Measurements from ENCODE around the gene HOXA7.

HOXA7 gene

DNA sequence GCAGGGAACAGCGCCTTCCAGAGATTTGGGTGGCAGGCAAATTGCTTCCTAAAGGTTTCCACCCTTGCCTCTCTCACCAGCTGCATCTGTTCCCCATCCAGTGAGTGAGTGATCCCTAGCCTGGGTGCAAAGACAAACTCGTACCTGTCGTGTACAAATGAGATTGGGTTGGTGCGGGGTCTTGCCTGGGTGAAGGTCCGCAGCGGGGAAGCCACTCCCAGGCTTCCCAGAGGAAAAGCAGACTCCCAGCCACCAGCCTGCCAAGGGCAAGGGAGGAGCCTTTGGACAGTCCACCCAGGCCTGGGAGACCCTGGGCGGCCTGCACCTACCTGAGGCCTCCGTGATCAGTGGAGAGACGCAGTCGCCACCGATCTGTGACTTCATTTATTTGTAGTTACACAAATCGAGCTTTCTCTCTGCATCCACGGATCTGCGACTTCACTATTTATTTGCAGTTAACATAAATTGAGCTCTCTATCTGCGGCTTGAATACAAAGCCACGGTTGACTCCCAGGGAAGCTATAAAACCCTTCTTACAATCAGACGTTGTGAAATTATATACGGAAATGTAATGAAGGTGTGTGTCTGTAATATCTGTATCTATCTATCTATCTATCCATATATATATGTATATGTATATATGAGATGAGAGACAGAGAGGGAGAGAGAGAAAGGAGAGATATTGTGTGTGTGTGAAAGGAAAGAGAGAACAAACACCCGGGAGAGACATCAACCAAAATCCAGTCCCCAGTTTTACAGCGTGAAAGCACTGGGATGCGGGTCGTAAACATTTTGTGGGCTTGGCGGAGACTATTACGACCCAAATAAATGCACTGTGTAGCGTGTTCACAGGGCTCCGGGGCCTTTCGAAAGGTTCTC is 3.0 kb upstream of the HOXA7 start:
- no peak for DNase-seq (ENCODE audit: low read depth)

- no peak for DNase-seq (ENCODE audit: low read depth)
These were observed 2.2 kb upstream of the HOXA7 start for GRCh38 chr7:27158436-27159265.

DNA sequence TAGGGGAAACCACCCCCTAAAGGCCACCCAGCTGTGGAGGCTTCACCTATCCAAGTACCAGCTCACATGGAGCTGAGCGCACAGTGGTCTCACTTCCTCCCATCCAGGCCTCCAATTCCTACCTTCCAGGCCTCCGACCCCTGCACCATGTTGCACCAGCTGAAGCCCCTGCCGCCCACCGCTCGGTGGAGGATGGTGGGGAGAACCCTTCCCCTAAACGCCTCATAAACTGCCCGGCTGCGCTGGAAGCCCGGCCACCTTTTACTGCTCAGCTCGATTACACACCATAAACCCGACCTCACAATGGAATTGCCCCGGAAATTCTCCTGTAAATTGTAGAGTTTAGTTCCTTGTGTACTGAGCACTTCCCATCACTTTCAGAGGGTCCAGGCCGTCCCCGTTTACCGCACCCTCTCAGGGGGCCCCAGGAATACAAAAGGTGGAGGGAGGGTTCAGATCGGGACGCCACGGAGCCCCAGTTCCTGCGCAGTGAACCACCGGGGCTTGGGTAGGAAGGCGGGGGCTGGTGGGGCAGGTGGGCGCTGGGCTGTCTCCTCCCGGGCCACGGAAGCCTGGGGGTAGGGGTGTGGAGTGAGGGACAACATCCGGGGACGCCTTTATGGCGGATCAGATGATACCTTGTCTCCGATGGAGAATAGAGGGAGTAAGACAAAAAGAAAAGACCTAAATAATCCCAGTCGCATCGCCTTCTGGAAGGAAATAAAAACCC is 1.4 kb upstream of the HOXA7 start:
- no peak for DNase-seq (ENCODE audit: low read depth)

DNA sequence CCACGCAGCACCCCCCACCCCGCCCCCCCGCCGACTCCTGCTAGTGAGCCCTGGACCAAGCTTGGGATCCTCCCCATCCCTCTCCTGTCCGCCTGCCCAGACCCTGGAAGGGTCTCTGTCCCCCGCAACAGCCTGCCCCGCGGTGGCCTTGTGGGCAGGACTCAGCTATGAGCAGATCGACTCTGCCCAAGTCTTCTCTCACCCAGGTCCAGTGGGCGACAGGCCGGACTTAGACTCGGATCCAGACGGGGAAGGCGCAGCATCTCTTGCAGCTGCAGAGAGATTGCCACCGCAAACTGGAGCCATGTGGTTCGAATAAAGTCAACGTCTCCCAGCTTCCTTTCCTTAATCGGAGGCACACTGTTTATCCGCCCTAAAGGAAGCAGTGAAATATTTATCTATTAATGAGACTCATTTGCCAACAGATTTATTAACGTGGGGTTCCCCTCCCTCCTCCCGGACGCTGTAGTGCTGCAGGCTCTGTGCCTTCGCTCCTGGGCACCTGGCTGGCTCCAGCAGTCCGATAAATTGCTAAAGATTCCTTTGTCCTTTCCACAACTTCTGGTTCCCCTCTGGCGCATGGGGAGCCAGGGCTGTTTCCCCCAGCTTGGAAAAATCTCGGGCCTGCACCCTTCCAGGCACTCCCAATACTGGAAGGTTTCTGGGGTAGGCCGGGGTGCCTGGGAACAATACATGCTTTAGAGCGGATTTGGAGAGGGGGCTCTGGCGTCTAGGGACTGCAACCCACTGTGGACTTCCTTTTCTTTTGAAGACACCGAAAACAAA is 634 bp upstream of the HOXA7 start:
- no peak for DNase-seq (ENCODE audit: low read depth)

DNA sequence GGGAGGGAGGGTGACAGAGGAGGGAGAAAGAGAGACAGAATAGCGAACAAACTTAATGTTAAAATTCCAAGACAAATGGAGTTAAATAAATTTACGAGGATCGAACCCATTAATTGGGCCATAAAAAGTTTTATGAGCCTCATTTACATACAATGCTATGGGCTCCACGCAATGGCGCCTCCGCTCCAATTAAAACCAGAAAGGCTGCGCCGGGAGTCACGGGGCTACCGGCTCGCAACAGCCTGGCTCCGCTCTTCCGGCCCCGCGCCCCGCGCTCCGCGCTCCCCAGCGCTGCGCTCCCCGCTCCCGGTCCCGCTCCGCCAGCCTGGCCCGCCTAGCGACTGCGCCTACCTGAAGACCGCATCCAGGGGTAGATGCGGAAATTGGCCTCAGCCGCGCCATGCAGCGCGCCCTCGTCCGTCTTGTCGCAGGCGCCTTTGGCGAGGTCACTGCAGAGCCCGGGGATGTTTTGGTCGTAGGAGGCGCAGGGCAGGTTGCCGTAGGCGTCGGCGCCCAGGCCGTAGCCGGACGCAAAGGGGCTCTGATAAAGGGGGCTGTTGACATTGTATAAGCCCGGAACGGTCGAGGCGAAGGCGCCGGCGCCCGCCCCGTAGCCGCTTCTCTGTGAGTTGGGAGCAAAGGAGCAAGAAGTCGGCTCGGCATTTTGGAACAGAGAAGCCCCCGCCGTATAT is 513 bp downstream of the HOXA7 start:
- DNase-seq (ENCODE audit: low read depth) = no peak

DNA sequence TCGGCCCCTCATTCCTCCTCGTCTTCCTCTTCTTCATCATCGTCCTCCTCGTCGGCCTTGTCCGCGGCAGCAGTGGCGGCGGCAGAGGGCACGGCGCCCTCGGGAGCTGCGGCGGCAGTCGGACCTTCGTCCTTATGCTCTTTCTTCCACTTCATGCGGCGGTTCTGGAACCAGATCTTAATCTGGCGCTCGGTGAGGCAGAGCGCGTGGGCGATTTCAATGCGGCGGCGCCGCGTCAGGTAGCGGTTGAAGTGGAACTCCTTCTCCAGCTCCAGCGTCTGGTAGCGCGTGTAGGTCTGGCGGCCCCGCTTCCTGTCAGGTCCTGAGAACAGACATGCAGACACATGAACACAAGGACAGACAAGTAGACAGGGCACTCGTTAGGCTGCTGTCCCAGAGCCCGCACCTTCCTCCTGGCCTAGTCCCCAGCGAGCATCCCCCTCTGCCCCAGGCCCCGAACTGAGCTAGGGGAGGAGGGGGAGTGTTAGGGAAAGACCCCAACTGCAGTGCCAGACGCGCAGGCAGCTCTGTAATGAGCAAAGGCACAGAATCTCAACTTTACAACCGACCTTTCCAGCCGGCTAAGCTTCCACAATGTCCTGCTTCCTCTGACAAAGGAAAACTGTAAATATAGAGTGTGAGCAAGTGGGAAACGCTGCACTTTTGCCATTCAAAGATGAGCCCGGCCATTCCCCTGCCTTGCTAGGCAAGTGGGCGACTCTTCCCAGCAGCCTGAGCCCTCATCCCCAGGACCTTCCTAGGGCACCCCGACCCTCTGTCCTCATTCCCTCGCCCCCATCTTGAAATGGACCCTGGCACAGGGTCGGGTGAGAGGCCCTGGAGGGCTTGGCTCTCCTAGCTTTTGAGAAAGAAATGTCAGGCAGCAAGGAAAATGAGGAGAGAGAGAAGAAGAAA is 1.3 kb downstream of the HOXA7 start:
- no peak for DNase-seq (ENCODE audit: low read depth)

GRCh38 chr7:27154369-27154768 is 2.1 kb downstream of the HOXA7 start:
- DNase-seq (ENCODE audit: low read depth) = no peak

DNA sequence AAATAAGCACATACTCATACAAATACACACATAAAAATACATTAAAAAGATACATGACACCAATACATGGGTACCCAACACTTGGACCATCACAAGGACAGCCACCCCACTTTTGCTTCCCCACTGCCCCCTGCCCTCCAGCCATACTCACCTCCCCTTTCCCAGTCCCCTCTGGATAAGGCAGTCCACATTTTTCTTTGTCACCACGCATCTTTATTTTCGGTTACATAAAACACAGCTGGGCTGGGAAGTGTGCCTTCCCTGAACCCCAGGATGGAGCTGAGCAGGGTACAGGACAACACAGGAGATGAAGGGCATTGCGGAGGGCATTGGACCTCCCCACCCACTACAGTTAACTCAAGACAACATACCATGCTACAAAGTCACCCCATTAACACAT is 2.9 kb downstream of the HOXA7 start:
- DNase-seq (ENCODE audit: low read depth) = no peak

DNA sequence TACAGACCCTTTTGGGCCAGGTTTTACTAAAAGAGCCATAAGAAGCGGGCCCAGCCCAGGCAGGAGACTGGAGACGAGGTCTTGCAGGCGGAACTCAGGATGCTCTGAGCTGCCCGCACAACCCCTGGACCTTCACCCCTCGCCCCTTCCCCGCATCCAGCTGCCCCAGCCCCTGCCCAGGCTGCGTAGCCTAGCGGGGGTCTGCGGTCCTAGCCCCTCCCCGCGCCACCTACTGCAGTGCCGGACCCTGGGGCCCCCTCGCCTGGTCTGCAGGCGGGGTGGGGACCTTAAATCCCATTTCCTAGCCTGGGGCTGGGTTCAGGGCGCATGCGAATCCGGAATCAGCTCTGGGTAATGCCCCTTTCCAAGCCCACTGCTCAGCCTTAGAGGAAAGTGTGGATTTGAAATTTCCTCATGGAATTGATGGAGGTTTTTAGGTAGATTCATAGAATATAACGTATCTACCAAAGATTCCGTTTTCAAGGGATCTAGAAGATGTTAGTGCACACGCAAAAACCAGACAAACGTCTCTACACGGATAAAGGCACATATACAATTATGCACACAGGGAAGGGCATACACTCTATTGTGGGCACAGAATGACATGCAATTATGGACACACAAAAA is 3.5 kb downstream of the HOXA7 start:
- DNase-seq (ENCODE audit: low read depth) = no peak

DNA sequence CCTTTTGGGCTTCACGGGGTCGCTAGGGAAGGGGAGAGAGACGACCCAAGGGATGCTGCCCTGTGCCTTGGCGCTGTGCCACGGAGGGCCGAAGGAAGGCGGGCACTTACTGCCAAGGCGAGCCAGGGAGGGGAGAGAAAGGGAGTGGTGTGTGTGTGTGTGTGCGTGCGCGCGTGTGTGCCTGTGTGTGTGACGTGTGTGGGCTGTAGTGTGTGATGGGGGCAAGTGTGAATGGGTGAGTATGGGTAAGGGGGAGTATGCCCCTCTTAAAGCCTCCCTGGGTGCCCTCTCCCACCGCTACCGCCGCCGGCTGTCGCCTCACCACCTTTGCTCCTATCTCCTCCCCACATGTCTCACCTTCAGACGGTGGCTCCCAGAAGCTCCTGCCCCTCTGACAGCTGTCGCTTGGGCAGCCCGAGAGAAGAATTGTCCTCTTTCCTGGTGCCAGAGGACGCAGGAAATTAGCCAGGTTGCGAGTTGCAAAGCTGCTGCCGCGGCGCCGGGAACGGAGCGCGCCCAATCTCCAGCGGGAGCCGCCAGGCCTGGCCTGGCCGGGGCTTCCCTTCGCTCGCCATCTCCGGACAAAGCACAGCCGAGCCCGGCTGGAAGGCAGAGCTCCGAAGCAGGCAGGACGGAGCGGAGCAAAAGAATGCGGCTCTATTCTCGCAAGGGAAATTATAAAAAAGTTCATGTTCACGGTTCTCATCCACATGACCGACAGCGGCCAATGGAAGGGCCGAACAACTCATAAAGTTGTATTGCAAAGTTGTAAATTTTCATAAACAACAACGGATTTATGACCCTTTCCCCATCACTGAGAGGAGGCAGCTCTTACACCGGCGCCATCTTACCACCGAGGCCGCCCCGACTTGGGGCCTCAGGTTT is 4.3 kb downstream of the HOXA7 start, which contains the start of gene HOXA3:
Gene HOXA3 (minus strand): TSS at position 653 of the 885 bp plus-strand sequence. CDS start 41,943 bp downstream, outside the sequence.
- DNase-seq (ENCODE audit: low read depth) = no peak

DNA sequence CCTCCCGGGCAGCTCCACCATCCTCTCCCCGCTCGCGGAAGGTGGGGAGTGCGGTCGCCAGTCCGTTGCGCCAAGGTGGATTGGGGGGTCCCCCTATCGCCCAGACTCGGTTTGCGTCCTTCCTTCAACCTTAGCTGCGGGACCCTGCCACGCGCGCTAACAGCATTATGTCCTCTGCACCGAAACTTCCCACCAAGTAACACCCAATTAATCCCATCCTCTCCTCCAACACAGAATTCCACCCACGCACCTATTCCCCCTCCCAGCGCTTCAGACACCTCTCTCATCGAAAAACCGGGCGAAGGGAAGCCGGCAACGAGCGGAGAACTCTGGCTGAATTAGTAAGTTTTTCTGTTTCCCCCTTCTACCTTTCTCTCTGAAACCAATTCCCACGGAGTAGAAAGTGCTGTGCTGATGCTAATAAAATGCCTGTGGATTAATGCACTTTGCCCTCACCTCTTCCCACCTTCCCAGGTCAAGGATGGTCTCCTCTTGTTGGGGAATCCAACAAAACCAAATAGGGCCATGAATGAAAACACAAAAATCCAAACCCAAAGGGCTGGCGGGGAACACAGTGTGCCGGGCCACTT is 5.0 kb downstream of the HOXA7 start:
- no peak for DNase-seq (ENCODE audit: low read depth)

DNA sequence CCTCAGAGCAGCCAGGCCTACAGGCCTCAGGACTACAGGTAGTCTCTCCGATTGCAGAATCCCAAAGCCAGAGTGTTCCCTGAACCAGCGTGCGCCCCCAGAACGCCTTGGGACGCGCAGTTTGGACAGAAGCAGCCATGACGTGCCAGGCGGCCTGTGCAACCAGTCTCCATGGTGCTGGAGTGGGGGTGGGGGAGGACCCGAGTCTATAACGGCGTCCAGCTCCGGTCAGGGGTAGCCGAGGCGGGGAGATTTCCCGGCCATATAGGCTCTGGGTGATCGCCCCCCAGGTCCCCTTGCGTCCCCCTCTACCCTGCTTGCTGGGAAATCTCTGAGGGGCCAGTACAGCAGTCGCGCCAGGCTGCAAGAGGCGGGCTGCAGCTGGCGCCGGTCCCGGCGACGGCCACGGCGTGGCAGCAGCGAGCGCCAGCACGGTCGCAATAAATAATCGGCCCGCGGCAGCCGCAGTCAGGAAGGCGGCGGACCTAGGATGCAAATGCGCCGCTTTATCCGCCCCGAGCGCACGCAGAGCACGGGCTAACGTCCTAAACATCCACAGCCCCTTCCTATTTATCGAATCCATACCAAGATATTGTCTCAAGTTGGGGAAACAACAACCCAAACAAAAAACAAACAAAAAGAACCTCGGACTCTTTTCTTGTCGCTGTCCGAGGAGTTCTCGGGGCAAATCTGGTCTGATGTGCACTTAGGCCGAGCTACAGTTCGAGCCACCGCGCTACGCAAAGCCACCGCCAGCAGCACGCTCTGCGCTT is 5.7 kb downstream of the HOXA7 start:
- no peak for DNase-seq (ENCODE audit: low read depth)

DNA sequence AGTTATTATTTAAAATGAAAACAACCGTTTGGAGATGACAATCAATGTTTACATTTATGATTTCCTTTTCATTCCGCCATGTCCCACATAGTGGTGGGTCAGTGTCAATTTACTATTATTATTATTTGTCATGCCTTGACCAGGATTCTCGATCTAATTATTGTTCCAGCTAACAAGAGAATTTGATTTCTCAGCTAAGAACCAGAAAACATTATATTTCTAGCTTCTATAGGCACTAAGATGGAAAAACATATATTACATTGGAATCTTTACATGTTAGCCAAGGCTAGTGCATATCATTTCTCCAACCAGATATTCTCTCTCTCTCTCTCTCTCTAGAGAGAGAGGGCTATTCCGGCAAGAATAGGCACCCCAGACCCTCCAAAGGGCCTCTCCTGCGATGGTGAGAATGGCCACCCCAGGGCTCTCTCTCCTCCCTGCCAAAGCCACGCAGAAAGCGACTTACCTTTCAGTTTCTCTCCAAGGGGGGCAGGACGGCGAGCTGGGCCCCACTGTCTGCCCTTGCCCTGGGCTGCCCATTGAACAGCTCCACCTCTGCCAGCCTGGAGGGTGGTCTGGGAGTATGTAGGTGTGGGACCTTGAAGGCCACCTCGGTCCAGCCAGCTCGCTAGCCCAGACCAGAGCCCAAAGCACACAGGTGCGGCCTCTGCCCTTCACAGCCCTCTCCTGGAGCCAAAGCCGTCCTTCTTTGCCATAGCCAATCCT is 6.5 kb downstream of the HOXA7 start:
- DNase-seq (ENCODE audit: low read depth) = no peak

DNA sequence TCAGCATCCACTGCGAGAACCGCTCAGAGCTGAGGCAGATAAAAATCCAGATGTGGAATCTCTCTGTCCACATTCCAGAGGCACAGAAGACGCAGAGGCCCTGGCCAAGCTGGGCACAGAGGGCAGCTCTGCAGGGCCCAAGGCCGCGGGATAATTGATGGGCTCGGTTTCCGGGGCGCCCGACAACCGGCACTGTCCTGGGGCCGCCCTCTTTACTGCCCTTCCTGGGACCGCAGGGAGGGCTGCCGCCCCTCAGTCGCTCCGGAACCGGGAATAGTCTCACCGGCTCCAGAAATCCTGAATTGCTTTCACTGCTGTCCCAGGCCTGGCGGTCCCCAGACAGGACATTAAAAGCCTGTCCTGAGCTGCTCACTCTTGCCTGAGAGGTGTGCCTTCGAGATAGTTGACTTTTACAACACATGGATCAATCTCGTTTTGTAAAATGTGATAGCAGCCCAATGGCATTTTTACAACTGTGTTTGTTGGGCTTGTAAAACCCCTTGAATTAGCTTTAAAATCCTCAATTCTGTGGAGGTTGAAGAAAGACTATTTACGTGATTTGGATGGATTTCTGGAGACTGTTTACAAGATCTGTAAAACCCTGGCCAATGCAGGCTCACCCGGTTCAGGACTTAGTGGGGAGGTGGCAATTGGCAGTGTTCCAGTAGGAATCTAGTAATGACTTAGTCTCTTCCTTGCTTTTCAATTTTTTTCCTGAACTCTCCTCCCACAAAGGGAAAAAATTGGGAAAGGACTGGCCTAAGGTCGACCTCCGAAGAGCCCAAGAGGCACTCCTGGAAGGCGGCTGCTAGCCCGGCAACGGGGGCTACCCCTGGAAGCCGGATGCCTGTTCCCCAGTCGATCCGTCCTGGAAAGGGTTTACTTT is 7.5 kb downstream of the HOXA7 start:
- no peak for DNase-seq (ENCODE audit: low read depth)

DNA sequence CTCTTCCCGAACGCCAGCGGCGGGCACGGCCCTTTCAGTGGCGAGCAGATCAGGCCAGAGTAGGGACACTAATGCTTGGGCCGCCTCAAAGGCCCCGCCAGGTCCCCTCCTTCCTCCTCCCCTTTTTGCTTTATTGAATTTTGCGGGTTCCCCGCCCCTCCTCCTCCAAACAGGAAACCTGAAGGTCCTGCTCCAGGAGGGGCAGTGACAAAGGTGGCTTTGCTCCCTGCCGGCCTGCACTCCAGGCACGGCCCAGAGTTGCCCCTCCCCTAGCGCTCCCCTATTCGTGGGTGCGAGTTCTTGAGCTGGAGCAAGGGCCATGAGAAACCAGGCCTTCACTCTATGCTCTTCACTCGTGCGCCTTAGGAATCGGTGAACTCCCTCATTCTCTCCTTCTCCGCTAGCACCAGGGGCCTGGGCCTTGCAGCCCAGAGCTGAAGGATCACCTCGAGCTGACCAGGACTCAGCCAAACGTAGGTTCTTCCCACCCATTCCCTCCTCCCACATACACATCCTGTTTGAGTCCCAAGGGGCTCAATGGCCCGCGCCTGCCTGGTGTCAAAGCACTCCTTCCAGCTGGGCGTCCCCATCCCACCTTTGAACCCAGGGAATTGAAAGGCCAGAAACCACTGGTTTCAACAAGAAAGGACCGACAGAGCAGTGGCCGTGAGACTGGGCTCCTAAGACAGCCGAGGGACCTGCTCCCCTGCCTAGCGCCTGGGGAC is 8.3 kb downstream of the HOXA7 start:
- DNase-seq (ENCODE audit: low read depth) = no peak

All from HS-27A (cell line).